ENCODE measurements around the gene SRD5A1.

- TF ChIP-seq EZH2 (IDR thresholded peaks at IDR 0.05) (no peak), POLR2AphosphoS5 (IDR thresholded peaks at IDR 0.05; ENCODE audit: borderline replicate concordance, low read depth, low read length) (no peak), FOXP2 (optimal IDR thresholded peaks at IDR 0.05; ENCODE audit: control extremely low read depth, extremely low read length, insufficient read depth) (no peak)
These were observed 1.1 kb downstream of the SRD5A1 start for GRCh38 chr5:6634306-6634705.

Data from SK-N-MC (cell line).